Measurements from ENCODE around the gene ATP6AP1. TPM values are rescaled to one million over a fixed set of nuclear protein-coding genes. Genes with fewer than 3 reads are reported as not detected.

ATP6AP1 gene
- total RNA-seq, 2 donors from 2014 or later, result 50.3 to 77.7 TPM

- Histone ChIP-seq H3K27ac (no peak overlapping the region), H3K36me3 (peaks cover 8% of the 10 kb centered on the region), H3K9me3 (no peaks in the 10 kb centered on the region), H3K27me3 (no peaks in the 10 kb centered on the region), H3K4me1 (peaks cover 0 to 5% of the 10 kb centered on the region in 2 donors), H3K4me3 (no peak overlapping the region)
- TF ChIP-seq CTCF (IDR thresholded peaks at IDR 0.05), result no peak
- DNase-seq (ENCODE audit: low spot score), result no peak
Observed at GRCh38 chrX:154463611-154464220, 35.2 kb downstream of the ATP6AP1 start.

GRCh38 chrX:154464806-154465365, 36.4 kb downstream of the ATP6AP1 start:
- Histone ChIP-seq H3K4me1 (no peaks in the 10 kb centered on the region), H3K27ac (no peak overlapping the region), H3K27me3 (no peaks in the 10 kb centered on the region), H3K36me3 (peaks cover 16% of the 10 kb centered on the region), H3K4me3 (no peak overlapping the region), H3K9me3 (no peaks in the 10 kb centered on the region)
- TF ChIP-seq CTCF (IDR thresholded peaks at IDR 0.05), result no peak
- no peak for DNase-seq (ENCODE audit: low spot score)

GRCh38 chrX:154465601-154466000, 37.1 kb downstream of the ATP6AP1 start:
- Histone ChIP-seq H3K27ac (no peak overlapping the region), H3K27me3 (no peaks in the 10 kb centered on the region), H3K9me3 (no peaks in the 10 kb centered on the region), H3K4me1 (no peaks in the 10 kb centered on the region), H3K36me3 (peaks cover 23% of the 10 kb centered on the region), H3K4me3 (no peak overlapping the region)
- no peak for TF ChIP-seq CTCF (IDR thresholded peaks at IDR 0.05)
- DNase-seq (ENCODE audit: low spot score), result no peak

- no peak for TF ChIP-seq CTCF (IDR thresholded peaks at IDR 0.05)
- no peaks in the 10 kb centered on the region for H3K4me1 ChIP-seq
- no peak overlapping the region for H3K27ac ChIP-seq
- no peak for DNase-seq (ENCODE audit: low spot score)
- H3K4me3 ChIP-seq, result no peak overlapping the region
- no peaks in the 10 kb centered on the region for H3K9me3 ChIP-seq
- H3K27me3 ChIP-seq, result no peaks in the 10 kb centered on the region
- peaks cover 27% of the 10 kb centered on the region for H3K36me3 ChIP-seq
Observed at GRCh38 chrX:154466036-154466435, 37.6 kb downstream of the ATP6AP1 start.

- H3K36me3 ChIP-seq, result peaks cover 19% of the 10 kb centered on the region
- H3K27me3 ChIP-seq, result no peaks in the 10 kb centered on the region
- H3K9me3 ChIP-seq, result no peaks in the 10 kb centered on the region
- no peak overlapping the region for H3K27ac ChIP-seq
- H3K4me3 ChIP-seq, result no peak overlapping the region
- H3K4me1 ChIP-seq, result no peaks in the 10 kb centered on the region
- DNase-seq (ENCODE audit: low spot score), result no peak
- TF ChIP-seq CTCF (IDR thresholded peaks at IDR 0.05), result no peak
Observed at GRCh38 chrX:154466907-154467306, 38.4 kb downstream of the ATP6AP1 start.

GRCh38 chrX:154467556-154467955, 39.1 kb downstream of the ATP6AP1 start:
- Histone ChIP-seq H3K27me3 (no peaks in the 10 kb centered on the region), H3K36me3 (peaks cover 18% of the 10 kb centered on the region), H3K9me3 (no peaks in the 10 kb centered on the region), H3K27ac (no peak overlapping the region), H3K4me3 (no peak overlapping the region), H3K4me1 (no peaks in the 10 kb centered on the region)
- no peak for DNase-seq (ENCODE audit: low spot score)
- TF ChIP-seq CTCF (IDR thresholded peaks at IDR 0.05), result no peak
